ENCODE results near the gene AQR. TPM values are rescaled to one million over a fixed set of nuclear protein-coding genes. Genes with fewer than 3 reads are reported as not detected.

Gene AQR
- total RNA-seq, 5 donors from 2014 or later (not counting 1 experiment from before 2014, with no cell fraction given), result 35.3 to 48.6 (median 36.3) TPM

DNA sequence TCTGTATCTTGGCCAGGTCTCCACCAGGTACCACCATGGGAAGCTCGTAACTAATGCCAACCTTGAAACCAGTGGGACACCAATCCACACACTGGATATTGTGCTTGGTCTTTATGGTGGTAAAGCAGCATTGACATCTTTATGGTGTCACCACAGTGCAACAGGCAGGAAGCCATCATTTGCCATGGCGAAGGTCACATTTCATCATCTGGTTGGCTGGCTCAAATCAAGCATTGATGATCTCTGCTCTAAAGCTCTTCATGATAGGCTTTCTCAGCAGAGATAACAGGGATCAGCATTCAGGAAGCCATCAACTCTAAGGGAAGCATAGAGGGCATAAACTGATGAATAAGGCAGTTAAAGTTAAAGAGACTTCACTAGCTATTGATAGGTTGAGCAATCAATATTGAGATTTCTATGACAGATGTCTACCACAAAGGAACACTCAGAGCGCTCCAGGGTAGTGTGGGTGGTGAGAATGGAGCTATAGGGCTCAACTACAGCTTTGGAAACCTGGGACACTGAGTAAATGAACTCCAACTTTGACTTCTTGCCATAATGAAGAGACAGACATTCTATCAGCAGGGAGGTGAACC, 120.1 kb downstream of the AQR start:
- Mint-ChIP-seq H3K27me3 (no peaks in the 10 kb centered on the region), H3K36me3 (peaks cover 8% of the 10 kb centered on the region), H3K4me1 (peaks cover 0 to 2% (median 0%) of the 10 kb centered on the region in 3 donors), H3K4me3 (no peak overlapping the region), H3K9me3 (no peaks in the 10 kb centered on the region), H3K27ac (no peak overlapping the region)
- no peaks in the 10 kb centered on the region for H3K9me3 ChIP-seq
- ChIA-PET POLR2A (no interaction called here), CTCF (interaction anchor here in 1 of 2 donors (0.6 kb wide), 1 partner anchor 1254 kb away, joined by 3 read pairs; no protein-coding TSS in a partner anchor)
- no peaks in the 10 kb centered on the region for H3K27me3 ChIP-seq (replicated peaks in 1 of 2; ENCODE audit: control insufficient read depth in 2 of 2, extremely low read depth in 1 of 2, insufficient read depth in 2 of 2, low read length in 1 of 2)
- DNase-seq, result no peak
- WGBS (ENCODE audit: insufficient coverage), result 100% methylated on average over 1 of the region's 3 CpGs
- no peak for ATAC-seq (replicated peaks in 1 of 4)
- H3K4me3 ChIP-seq (ENCODE audit: control insufficient read depth in 1 of 2, extremely low read depth in 1 of 2, low read length in 1 of 2), result no peak overlapping the region
- H3K36me3 ChIP-seq (ENCODE audit: control insufficient read depth in 2 of 2, extremely low read depth in 1 of 2, insufficient read depth in 1 of 2, low read length in 1 of 2), result no peaks in the 10 kb centered on the region
- H3K4me1 ChIP-seq (ENCODE audit: control insufficient read depth in 1 of 2, extremely low read depth in 1 of 2, insufficient read depth in 2 of 2, low read length in 2 of 2), result no peaks in the 10 kb centered on the region
- H3K27ac ChIP-seq (ENCODE audit: low read length), result no peak overlapping the region

DNA sequence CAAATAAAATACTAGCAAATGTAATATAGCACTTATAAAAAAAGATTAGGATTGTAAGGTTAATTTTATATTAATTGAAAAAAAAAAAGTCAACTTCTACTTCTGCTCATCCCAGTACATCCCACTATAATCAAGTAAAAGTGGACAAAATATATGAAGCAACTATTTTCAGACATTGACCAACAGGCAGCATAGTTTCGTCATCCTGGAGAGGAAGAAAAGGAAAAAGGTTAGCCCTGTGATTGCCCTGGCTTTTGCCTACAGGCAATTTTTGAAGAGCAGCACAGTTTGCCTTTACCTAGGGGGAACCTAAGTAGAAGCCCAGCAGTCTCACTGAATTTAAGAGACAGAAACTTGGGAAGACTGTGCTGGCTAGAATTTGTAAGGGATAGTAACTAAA, 121.9 kb downstream of the AQR start:
- DNase-seq (no peak), ATAC-seq (replicated peaks in 1 of 4) (no peak)
- no peaks in the 10 kb centered on the region for H3K27me3 ChIP-seq (replicated peaks in 1 of 2; ENCODE audit: control insufficient read depth in 2 of 2, extremely low read depth in 1 of 2, insufficient read depth in 2 of 2, low read length in 1 of 2)
- no peaks in the 10 kb centered on the region for H3K9me3 ChIP-seq
- no peaks in the 10 kb centered on the region for H3K27me3 Mint-ChIP-seq
- H3K36me3 ChIP-seq (ENCODE audit: control insufficient read depth in 2 of 2, extremely low read depth in 1 of 2, insufficient read depth in 1 of 2, low read length in 1 of 2), result no peaks in the 10 kb centered on the region
- H3K9me3 Mint-ChIP-seq, result no peaks in the 10 kb centered on the region
- ChIA-PET POLR2A (interaction anchor here in 1 of 2 donors (0.6 kb wide), 1 partner anchor 17 kb away, joined by 3 read pairs; no protein-coding TSS in a partner anchor), CTCF (no interaction called here)
- H3K4me1 Mint-ChIP-seq, result peaks cover 0 to 2% (median 0%) of the 10 kb centered on the region in 3 donors
- WGBS (ENCODE audit: insufficient coverage), result no CpG with 5 or more reads among the region's 1 CpG
- H3K36me3 Mint-ChIP-seq, result no peaks in the 10 kb centered on the region
- no peaks in the 10 kb centered on the region for H3K4me1 ChIP-seq (ENCODE audit: control insufficient read depth in 1 of 2, extremely low read depth in 1 of 2, insufficient read depth in 2 of 2, low read length in 2 of 2)
- H3K27ac ChIP-seq (ENCODE audit: low read length), result no peak overlapping the region
- H3K27ac Mint-ChIP-seq, result no peak overlapping the region
- no peak overlapping the region for H3K4me3 Mint-ChIP-seq
- no peak overlapping the region for H3K4me3 ChIP-seq (ENCODE audit: control insufficient read depth in 1 of 2, extremely low read depth in 1 of 2, low read length in 1 of 2)

DNA sequence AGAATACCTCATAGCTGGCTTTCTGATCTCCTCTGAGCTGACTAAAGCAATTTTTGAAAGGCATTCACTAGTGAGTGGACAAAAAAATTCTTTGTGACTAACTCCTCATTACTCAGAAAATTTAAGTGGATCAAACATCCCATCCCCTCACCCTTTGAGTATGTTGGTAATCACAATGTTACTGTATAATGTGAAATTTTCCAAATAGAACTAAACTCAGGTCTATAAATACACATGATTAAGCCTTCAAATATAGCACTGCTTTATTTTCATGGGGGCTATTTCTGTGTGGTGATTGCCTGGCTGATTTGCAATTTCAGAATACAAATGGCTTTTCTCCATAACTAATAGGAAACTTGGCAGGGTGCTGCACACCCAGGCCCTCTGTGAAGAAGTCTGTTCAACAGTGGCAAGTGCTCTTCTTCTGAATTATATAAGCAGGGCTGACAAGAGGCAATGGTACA, 128.2 kb downstream of the AQR start:
- Histone ChIP-seq H3K36me3 (ENCODE audit: control insufficient read depth in 2 of 2, extremely low read depth in 1 of 2, insufficient read depth in 1 of 2, low read length in 1 of 2) (no peaks in the 10 kb centered on the region), H3K4me3 (ENCODE audit: control insufficient read depth in 1 of 2, extremely low read depth in 1 of 2, low read length in 1 of 2) (no peak overlapping the region), H3K4me1 (ENCODE audit: control insufficient read depth in 1 of 2, extremely low read depth in 1 of 2, insufficient read depth in 2 of 2, low read length in 2 of 2) (no peaks in the 10 kb centered on the region), H3K9me3 (no peaks in the 10 kb centered on the region), H3K27me3 (replicated peaks in 1 of 2; ENCODE audit: control insufficient read depth in 2 of 2, extremely low read depth in 1 of 2, insufficient read depth in 2 of 2, low read length in 1 of 2) (no peaks in the 10 kb centered on the region), H3K27ac (ENCODE audit: low read length) (no peak overlapping the region)
- no peaks in the 10 kb centered on the region for H3K9me3 Mint-ChIP-seq
- peaks cover 0 to 3% of the 10 kb centered on the region in 2 donors for H3K27me3 Mint-ChIP-seq
- H3K4me1 Mint-ChIP-seq, result no peaks in the 10 kb centered on the region
- ATAC-seq (replicated peaks in 1 of 4) (no peak), DNase-seq (no peak)
- H3K4me3 Mint-ChIP-seq, result no peak overlapping the region
- CTCF ChIA-PET, result no interaction called here
- no peak overlapping the region for H3K27ac Mint-ChIP-seq
- no peaks in the 10 kb centered on the region for H3K36me3 Mint-ChIP-seq
- POLR2A ChIA-PET, result no interaction called here

DNA sequence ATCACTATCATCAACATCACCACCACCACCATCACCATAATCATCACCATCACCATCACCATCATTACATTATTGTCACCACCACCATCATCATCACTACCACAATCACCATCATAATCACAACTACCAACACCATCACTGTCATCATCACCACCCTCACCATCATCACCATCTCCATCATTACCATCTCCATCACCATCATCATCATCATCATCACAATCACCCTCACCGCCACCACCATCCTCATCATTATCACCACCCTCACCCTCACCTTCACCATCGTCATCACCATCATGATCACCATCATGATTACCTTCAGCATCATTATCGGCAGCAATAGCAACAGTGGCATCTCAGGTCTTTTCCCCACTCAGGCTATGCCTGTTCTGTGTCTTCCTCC, 131.3 kb downstream of the AQR start:
- Histone ChIP-seq H3K4me1 (ENCODE audit: control insufficient read depth in 1 of 2, extremely low read depth in 1 of 2, insufficient read depth in 2 of 2, low read length in 2 of 2) (no peaks in the 10 kb centered on the region), H3K36me3 (ENCODE audit: control insufficient read depth in 2 of 2, extremely low read depth in 1 of 2, insufficient read depth in 1 of 2, low read length in 1 of 2) (no peaks in the 10 kb centered on the region), H3K27me3 (replicated peaks in 1 of 2; ENCODE audit: control insufficient read depth in 2 of 2, extremely low read depth in 1 of 2, insufficient read depth in 2 of 2, low read length in 1 of 2) (no peaks in the 10 kb centered on the region), H3K27ac (ENCODE audit: low read length) (no peak overlapping the region), H3K9me3 (no peaks in the 10 kb centered on the region), H3K4me3 (ENCODE audit: control insufficient read depth in 1 of 2, extremely low read depth in 1 of 2, low read length in 1 of 2) (no peak overlapping the region)
- Mint-ChIP-seq H3K4me3 (no peak overlapping the region), H3K4me1 (no peaks in the 10 kb centered on the region), H3K9me3 (peaks cover 0 to 14% (median 4%) of the 10 kb centered on the region in 3 donors), H3K27me3 (peaks cover 11 to 15% of the 10 kb centered on the region in 2 donors), H3K27ac (no peak overlapping the region), H3K36me3 (no peaks in the 10 kb centered on the region)
- ChIA-PET POLR2A (no interaction called here), CTCF (no interaction called here)
- ATAC-seq (replicated peaks in 1 of 4) (no peak), DNase-seq (no peak)
- WGBS (ENCODE audit: insufficient coverage), result 97% methylated on average over 2 of the region's 3 CpGs

DNA sequence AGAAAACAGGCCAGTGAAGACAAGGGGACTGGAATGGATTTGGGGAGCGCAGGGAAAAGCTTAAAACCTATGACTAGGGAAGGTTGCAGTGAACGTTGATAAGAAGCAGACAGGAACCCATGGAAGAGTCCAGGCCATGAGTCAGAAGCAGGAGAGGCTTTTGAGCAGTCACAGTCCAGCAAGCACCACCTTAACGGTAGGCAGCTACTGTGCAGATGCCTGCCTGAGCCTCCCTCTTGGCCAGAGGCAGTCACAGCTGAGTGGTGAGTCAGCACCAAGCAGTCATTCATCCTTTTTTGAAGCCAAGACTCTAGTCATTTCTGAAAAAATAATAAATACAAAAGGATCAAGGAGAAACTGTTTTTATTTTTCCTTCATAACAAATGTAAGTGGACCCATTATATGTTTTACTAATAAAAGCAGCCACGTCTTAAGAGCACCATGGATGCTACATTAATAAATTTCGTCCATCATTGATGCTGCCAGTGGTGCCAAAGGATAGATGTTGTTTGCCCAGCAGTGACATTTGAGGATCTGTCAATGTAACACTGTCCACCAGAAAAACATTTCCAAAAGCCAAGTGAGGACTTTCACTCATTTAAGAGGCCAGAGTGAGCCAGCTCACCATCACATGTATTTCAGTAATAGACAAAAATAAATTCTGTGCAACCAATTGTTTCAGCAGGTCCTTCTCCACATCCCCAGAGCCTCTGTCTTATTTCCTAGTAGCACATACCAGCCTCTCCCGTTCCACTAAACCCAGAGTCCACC, 132.1 kb downstream of the AQR start:
- no peaks in the 10 kb centered on the region for H3K4me1 ChIP-seq (ENCODE audit: control insufficient read depth in 1 of 2, extremely low read depth in 1 of 2, insufficient read depth in 2 of 2, low read length in 2 of 2)
- no peaks in the 10 kb centered on the region for H3K9me3 ChIP-seq
- peaks cover 15% of the 10 kb centered on the region in 2 donors for H3K27me3 Mint-ChIP-seq
- no peak for ATAC-seq (replicated peaks in 1 of 4)
- no peaks in the 10 kb centered on the region for H3K36me3 ChIP-seq (ENCODE audit: control insufficient read depth in 2 of 2, extremely low read depth in 1 of 2, insufficient read depth in 1 of 2, low read length in 1 of 2)
- H3K36me3 Mint-ChIP-seq, result no peaks in the 10 kb centered on the region
- H3K27ac Mint-ChIP-seq, result no peak overlapping the region
- POLR2A ChIA-PET, result no interaction called here
- 68% methylated on average over 4 of the region's 6 CpGs for WGBS (ENCODE audit: insufficient coverage)
- no peaks in the 10 kb centered on the region for H3K4me1 Mint-ChIP-seq
- no peak overlapping the region for H3K27ac ChIP-seq (ENCODE audit: low read length)
- no peak overlapping the region for H3K4me3 ChIP-seq (ENCODE audit: control insufficient read depth in 1 of 2, extremely low read depth in 1 of 2, low read length in 1 of 2)
- no peak overlapping the region for H3K4me3 Mint-ChIP-seq
- no peaks in the 10 kb centered on the region for H3K27me3 ChIP-seq (replicated peaks in 1 of 2; ENCODE audit: control insufficient read depth in 2 of 2, extremely low read depth in 1 of 2, insufficient read depth in 2 of 2, low read length in 1 of 2)
- peaks cover 0 to 14% (median 4%) of the 10 kb centered on the region in 3 donors for H3K9me3 Mint-ChIP-seq
- CTCF ChIA-PET, result interaction anchor here in 1 of 2 donors (0.6 kb wide), 1 partner anchor 16 kb away, joined by 6 read pairs; no protein-coding TSS in a partner anchor
- DNase-seq, result no peak

DNA sequence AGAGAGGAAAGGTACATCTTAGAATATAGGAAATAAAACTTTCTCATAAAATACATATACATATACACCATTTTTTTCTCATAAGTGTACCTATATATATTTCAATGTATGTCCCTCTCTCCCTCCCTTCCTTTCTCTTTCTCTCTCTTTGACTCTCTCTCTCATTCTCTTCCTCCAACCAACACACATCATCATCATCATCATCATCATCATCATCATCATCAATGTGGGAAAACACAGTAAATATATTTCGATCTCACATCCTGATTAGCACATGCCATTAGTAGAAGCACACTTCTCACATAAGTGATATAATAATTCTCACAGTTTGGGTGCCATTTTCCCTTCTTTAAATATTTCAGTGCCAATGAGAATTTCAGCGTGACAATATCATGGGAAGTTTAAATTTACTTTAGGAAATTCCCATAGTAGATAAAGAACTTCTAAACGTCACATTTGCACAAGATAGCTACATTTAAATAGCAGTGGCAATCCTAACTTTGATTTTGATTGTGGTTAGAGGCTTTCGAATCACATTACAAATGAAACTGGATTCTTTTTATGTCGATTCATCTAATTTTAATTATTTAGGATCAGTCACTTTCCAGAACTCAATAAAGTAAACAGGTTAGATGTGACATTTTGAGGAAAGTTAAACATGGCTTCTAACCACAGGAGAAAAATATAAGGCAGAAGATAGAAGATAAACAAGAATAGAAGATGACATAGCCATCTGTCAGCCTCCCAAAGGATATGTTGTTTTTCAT, 141.2 kb downstream of the AQR start:
- no peaks in the 10 kb centered on the region for H3K9me3 Mint-ChIP-seq
- Histone ChIP-seq H3K4me3 (ENCODE audit: control insufficient read depth in 1 of 2, extremely low read depth in 1 of 2, low read length in 1 of 2) (no peak overlapping the region), H3K36me3 (ENCODE audit: control insufficient read depth in 2 of 2, extremely low read depth in 1 of 2, insufficient read depth in 1 of 2, low read length in 1 of 2) (no peaks in the 10 kb centered on the region), H3K9me3 (no peaks in the 10 kb centered on the region), H3K4me1 (ENCODE audit: control insufficient read depth in 1 of 2, extremely low read depth in 1 of 2, insufficient read depth in 2 of 2, low read length in 2 of 2) (no peaks in the 10 kb centered on the region), H3K27ac (ENCODE audit: low read length) (no peak overlapping the region), H3K27me3 (replicated peaks in 1 of 2; ENCODE audit: control insufficient read depth in 2 of 2, extremely low read depth in 1 of 2, insufficient read depth in 2 of 2, low read length in 1 of 2) (peaks cover 0 to 3% of the 10 kb centered on the region in 2 experiments)
- H3K27me3 Mint-ChIP-seq, result peaks cover 16 to 20% of the 10 kb centered on the region in 2 donors
- ATAC-seq (replicated peaks in 1 of 4), result no peak
- ChIA-PET POLR2A (no interaction called here), CTCF (no interaction called here)
- H3K27ac Mint-ChIP-seq, result no peak overlapping the region
- H3K36me3 Mint-ChIP-seq, result peaks cover 2% of the 10 kb centered on the region
- H3K4me1 Mint-ChIP-seq, result no peaks in the 10 kb centered on the region
- no peak overlapping the region for H3K4me3 Mint-ChIP-seq
- DNase-seq, result no peak
- no CpG with 5 or more reads among the region's 5 CpGs for WGBS (ENCODE audit: insufficient coverage)

Measured in T-cell (primary cell).